GM21619 (cell line): Measurements from ENCODE around the gene KCNAB1.

Experiments
- ATAC-seq: cut with Tn5 transposase; IDR thresholded peaks from one replicate; pipeline ENCODE4 v1.9.1; 2021; ENCODE audit not compliant: unreplicated experiment

KCNAB1 gene

GRCh38 chr3:156522673-156523072 is 402.3 kb downstream of the KCNAB1 start:
- ATAC-seq, result no peak

- ATAC-seq, result no peak
These were observed 405.4 kb downstream of the KCNAB1 start for GRCh38 chr3:156525808-156526207.

GRCh38 chr3:156527060-156527459 is 406.7 kb downstream of the KCNAB1 start:
- ATAC-seq, result no peak

GRCh38 chr3:156530980-156531379 is 410.6 kb downstream of the KCNAB1 start:
- no peak for ATAC-seq

- no peak for ATAC-seq
These were observed 412.4 kb downstream of the KCNAB1 start for GRCh38 chr3:156532730-156533129.

GRCh38 chr3:156533205-156533604 is 412.8 kb downstream of the KCNAB1 start:
- no peak for ATAC-seq

- ATAC-seq, result no peak
These were observed 414.8 kb downstream of the KCNAB1 start for GRCh38 chr3:156535162-156535627.

- ATAC-seq, result no peak
These were observed 415.4 kb downstream of the KCNAB1 start for GRCh38 chr3:156535798-156536197.

- no peak for ATAC-seq
These were observed 416.3 kb downstream of the KCNAB1 start for GRCh38 chr3:156536524-156537316.

GRCh38 chr3:156539051-156539450 is 418.7 kb downstream of the KCNAB1 start:
- ATAC-seq, result no peak

GRCh38 chr3:156539802-156540201 is 419.4 kb downstream of the KCNAB1 start:
- ATAC-seq, result no peak

GRCh38 chr3:156542101-156543042 is 422.0 kb downstream of the KCNAB1 start:
- ATAC-seq, result no peak

- ATAC-seq, result no peak
These were observed 422.7 kb downstream of the KCNAB1 start for GRCh38 chr3:156543043-156543555.

GRCh38 chr3:156547637-156548036 is 427.3 kb downstream of the KCNAB1 start:
- no peak for ATAC-seq

GRCh38 chr3:156548041-156548687 is 427.8 kb downstream of the KCNAB1 start:
- no peak for ATAC-seq

GRCh38 chr3:156548902-156549301 is 428.5 kb downstream of the KCNAB1 start:
- ATAC-seq, result no peak

GRCh38 chr3:156551261-156551660 is 430.9 kb downstream of the KCNAB1 start:
- ATAC-seq, result no peak

GRCh38 chr3:156551746-156552145 is 431.4 kb downstream of the KCNAB1 start:
- ATAC-seq, result no peak

- ATAC-seq, result no peak
These were observed 432.6 kb downstream of the KCNAB1 start for GRCh38 chr3:156552973-156553372.

GRCh38 chr3:156553705-156554356 is 433.5 kb downstream of the KCNAB1 start:
- ATAC-seq, result no peak

- ATAC-seq, result no peak
These were observed 434.1 kb downstream of the KCNAB1 start for GRCh38 chr3:156554515-156554841.
